Activated CD4-positive, alpha-beta memory T cell treated with anti-CD3 and anti-CD28 coated beads for 36 hours (primary cell): Measurements from ENCODE around the gene RRP9. TPM values are rescaled to one million over a fixed set of nuclear protein-coding genes. Genes with fewer than 3 reads are reported as not detected.

Source experiments
- CTCF ChIA-PET: fragments of 350-600 bp; sonication (Branson Sonifier 250); formaldehyde crosslinking; loops from one replicate; lab custom pipeline; 2021; ENCODE audit warnings: antibody characterized with exemption, inconsistent platforms; lab: Charles Lee
- POLR2A ChIA-PET: fragments of 350-600 bp; sonication (Branson Sonifier 250); formaldehyde crosslinking; loops from one replicate; lab custom pipeline; 2021; ENCODE audit warnings: antibody characterized with exemption; lab: Charles Lee
- DNase-seq: peaks from one replicate; pipeline ENCODE4 v3.0.0-alpha.2; 2020
- H3K27ac Mint-ChIP-seq: one replicate; pipeline ENCODE4 v1.8.0; 2021; ENCODE audit warnings: mixed read lengths
- H3K27me3 Mint-ChIP-seq: one replicate; pipeline ENCODE4 v1.8.0; 2021; ENCODE audit warnings: mixed read lengths
- H3K36me3 Mint-ChIP-seq: one replicate; pipeline ENCODE4 v1.8.0; 2021; ENCODE audit warnings: mixed read lengths
- H3K4me1 Mint-ChIP-seq: one replicate; pipeline ENCODE4 v1.8.0; 2021; ENCODE audit warnings: low read depth, mixed read lengths
- H3K4me3 Mint-ChIP-seq: one replicate; pipeline ENCODE4 v1.8.0; 2021; ENCODE audit warnings: mild to moderate bottlenecking, mixed read lengths
- H3K9me3 Mint-ChIP-seq: one replicate; pipeline ENCODE4 v1.8.0; 2021; ENCODE audit warnings: mixed read lengths
- intact Hi-C: fragments of 100-400 bp; cut with micrococcal nuclease; formaldehyde crosslinking; loops from one replicate; pipeline ENCODE4 v1.15.1; 2023
- total RNA-seq, 2 experiments: library from RNA; stranded (reverse); gene quantifications; one replicate each; pipeline ENCODE4 v1.2.3, GENCODE V29; 2021

The RRP9 gene
- total RNA-seq, 2 experiments from 2014 or later = 32.3 to 35.4 TPM

DNA sequence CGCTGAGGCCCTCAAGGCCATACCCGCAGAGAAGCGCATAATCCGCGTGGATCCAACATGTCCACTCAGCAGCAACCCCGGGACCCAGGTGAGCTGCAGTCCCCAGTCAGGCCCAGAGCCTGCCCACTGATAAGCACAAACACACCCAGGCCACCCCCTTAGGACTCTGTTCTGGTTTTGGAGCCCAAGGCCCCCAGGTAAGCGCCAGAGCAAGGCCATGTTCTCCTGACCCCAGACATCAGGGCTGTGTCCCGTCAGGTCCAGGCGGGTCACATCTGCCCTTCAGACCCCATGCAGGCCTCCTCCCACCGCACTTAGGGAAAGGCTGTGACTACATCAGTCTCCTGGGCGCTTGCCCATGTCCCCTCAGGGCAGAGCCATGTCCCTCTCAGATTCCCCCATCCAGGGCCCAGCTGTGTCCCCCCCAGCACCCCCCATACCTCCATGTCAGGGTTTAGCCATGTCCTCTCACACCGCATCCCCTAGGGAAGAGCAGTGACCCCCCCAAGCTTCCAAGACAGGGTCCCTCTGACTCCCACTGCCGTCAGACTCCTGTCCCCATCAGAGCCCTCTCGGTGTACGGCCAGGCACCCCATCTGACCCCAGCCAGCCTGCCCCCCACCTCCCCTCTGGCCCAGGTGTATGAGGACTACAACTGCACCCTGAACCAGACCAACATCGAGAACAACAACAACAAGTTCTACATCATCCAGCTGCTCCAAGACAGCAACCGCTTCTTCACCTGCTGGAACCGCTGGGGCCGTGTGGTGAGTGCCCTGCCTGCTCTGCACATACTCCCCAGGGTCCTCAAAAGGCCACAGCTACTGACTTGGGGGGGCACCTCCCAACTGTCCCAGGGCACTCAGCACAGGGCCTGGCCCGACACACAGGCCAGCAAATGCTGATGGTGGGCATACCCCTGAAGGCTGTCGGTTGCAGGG is 2.0 kb upstream of the RRP9 start:
- no peak for DNase-seq
- Mint-ChIP-seq H3K4me1 (peaks cover 29% of the 10 kb centered on the region), H3K4me3 (no peak overlapping the region), H3K27me3 (no peaks in the 10 kb centered on the region), H3K36me3 (no peaks in the 10 kb centered on the region), H3K9me3 (no peaks in the 10 kb centered on the region), H3K27ac (peak overlapping the region; percentile 83)
- intact Hi-C loops = loop anchor here (2.0 to 10.0 kb wide), 3 partner anchors 179 to 445 kb away; partner anchors contain the start of gene TEX264
- CTCF ChIA-PET = interaction anchor here (1.0 to 3.1 kb wide), 8 partner anchors 8 to 202 kb away, joined by 3 to 64 read pairs (median 8); partner anchors contain the start of genes ABHD14A, ABHD14B, ACY1 and GPR62
- POLR2A ChIA-PET = interaction anchor here (0.7 to 3.9 kb wide), 5 partner anchors 28 to 444 kb away, joined by 3 to 20 read pairs (median 4); partner anchors contain the start of genes ABHD14A, ABHD14B, DCAF1 and RPL29

DNA sequence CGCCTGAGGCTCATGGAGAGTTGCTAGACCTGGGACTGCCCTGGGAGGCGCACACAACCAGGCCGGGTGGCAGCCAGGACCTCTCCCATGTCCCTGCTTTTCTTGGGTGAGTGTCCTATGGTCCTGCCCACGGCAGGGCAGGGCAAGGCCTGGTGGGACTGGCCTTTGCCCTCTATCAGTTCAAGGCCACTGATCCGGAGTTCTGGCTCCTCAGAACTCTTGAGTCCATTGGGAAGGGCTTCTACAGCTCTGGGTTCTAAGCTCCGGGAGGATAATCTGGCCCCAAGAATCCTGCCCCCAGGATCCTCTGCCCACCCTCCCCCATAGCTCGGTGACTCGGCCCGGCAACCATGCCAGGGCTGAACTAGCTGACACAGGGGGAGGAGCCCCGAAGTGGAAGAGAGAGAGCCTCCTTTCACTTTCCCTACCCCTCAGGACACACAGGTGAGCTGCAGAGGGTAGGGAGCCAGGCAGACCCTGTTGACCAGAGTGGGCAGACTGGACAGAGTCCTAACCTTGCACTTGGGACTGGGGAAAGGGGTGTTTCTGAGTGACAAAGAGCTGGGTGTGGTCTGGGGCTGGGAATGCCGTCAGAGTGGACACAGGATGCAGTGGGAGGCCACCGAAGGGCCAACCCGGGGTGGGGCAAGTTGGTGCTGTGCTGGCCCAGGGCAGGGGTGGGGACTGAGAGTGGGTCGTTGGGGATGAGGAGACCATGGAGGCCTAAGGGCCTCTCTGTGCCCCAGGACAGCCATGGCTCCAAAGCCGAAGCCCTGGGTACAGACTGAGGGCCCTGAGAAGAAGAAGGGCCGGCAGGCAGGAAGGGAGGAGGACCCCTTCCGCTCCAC is 1.1 kb upstream of the RRP9 start:
- peaks cover 29% of the 10 kb centered on the region for H3K4me1 Mint-ChIP-seq
- peak; percentile 78 for DNase-seq
- intact Hi-C loops = loop anchor here (1.0 to 10.0 kb wide), 10 partner anchors 31 to 552 kb away; partner anchors contain the start of genes ABHD14B, POC1A, RBM15B and TEX264
- POLR2A ChIA-PET = interaction anchor here (0.7 to 3.9 kb wide), 7 partner anchors 10 to 443 kb away, joined by 3 to 20 read pairs (median 4); partner anchors contain the start of genes ABHD14A, ABHD14B, ACY1 and DCAF1
- no peaks in the 10 kb centered on the region for H3K27me3 Mint-ChIP-seq
- H3K4me3 Mint-ChIP-seq = peak overlapping the region; percentile 87
- H3K27ac Mint-ChIP-seq = peak overlapping the region; percentile 83
- no peaks in the 10 kb centered on the region for H3K9me3 Mint-ChIP-seq
- peaks cover 6% of the 10 kb centered on the region for H3K36me3 Mint-ChIP-seq
- CTCF ChIA-PET = interaction anchor here (0.6 to 3.1 kb wide), 14 partner anchors 9 to 517 kb away, joined by 3 to 64 read pairs (median 7); partner anchors contain the start of genes ABHD14A, ABHD14B, ACY1 and GPR62

DNA sequence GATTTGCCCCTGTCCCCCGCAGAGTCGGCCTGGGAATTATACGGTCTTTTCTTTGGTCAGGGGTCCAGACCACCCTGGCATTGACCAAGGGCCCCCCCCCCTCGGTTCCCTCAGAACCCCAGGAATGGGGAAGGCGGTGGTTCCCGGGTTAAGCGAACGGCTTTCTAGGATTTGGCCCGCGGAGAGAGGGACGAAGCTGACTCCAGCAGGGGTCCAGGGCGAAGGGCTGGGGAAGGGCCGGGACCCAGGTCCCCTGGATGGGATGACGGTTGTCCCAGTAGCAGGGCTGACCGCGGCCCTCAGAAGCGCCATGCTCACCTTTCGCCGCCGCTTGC is 274 bp downstream of the RRP9 start:
- Mint-ChIP-seq H3K36me3 (peaks cover 16% of the 10 kb centered on the region), H3K4me1 (peaks cover 29% of the 10 kb centered on the region), H3K27ac (peak overlapping the region; percentile 59), H3K27me3 (no peaks in the 10 kb centered on the region), H3K9me3 (no peaks in the 10 kb centered on the region), H3K4me3 (peak overlapping the region; percentile 87)
- intact Hi-C loops = loop anchor here (5.0 to 10.0 kb wide), 2 partner anchors 181 to 267 kb away; partner anchors contain the start of gene TEX264
- DNase-seq = no peak
- ChIA-PET POLR2A (interaction anchor here (0.7 to 3.9 kb wide), 8 partner anchors 9 to 116 kb away, joined by 3 to 20 read pairs (median 4); partner anchors contain the start of genes ABHD14A, ABHD14B, ACY1 and RPL29), CTCF (interaction anchor here (0.6 to 3.1 kb wide), 20 partner anchors 8 to 505 kb away, joined by 3 to 64 read pairs (median 7); partner anchors contain the start of genes ABHD14A, ABHD14B, ACY1 and DUSP7)

DNA sequence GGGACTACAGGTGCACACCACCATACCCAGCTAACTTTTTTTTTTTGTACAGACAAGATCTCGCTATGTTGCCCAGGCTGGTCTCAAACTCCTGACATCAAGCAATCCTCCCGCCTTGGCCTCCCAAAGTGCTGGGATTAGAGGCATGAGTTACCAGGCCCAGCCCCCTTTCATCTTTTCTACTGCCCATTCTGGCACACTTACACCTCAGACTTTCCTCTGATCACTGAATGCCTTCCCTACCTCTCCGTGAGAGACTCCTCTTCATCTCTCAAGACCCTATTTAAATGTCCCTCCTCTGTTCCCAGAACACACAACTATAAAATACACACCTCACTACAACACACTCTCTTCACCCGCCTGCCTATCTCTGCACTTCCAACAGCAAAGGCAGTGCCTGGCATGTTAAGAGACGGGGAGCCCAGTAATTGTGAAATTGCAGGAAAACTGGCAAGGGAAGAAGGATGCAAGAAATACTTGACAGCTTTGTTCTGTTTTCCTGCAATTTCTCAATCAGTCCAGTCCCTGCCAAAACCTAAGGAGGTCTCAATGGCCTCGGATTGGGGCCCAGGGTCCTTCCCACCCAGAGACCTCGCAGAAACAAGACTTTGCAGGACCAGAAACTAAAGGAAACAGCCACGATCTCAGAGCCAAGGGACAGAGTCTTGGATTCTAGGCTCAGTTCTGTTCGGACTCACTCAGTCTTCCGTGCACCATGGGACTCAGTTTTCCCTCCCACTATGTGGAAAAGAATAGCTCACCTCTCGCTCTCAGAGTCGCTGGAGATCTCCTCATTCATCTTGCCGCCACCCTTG is 849 bp downstream of the RRP9 start:
- Mint-ChIP-seq H3K36me3 (peaks cover 16% of the 10 kb centered on the region), H3K9me3 (no peaks in the 10 kb centered on the region), H3K4me1 (peaks cover 29% of the 10 kb centered on the region), H3K27me3 (no peaks in the 10 kb centered on the region), H3K4me3 (peak overlapping the region; percentile 87), H3K27ac (peak overlapping the region; percentile 59)
- CTCF ChIA-PET = interaction anchor here (0.6 to 3.1 kb wide), 20 partner anchors 8 to 505 kb away, joined by 3 to 64 read pairs (median 7); partner anchors contain the start of genes ABHD14A, ABHD14B, ACY1 and DUSP7
- POLR2A ChIA-PET = interaction anchor here (0.7 to 3.9 kb wide), 8 partner anchors 8 to 116 kb away, joined by 3 to 20 read pairs (median 4); partner anchors contain the start of genes ABHD14A, ABHD14B, ACY1 and RPL29
- intact Hi-C loops = loop anchor here (5.0 to 10.0 kb wide), 2 partner anchors 181 to 266 kb away; partner anchors contain the start of gene TEX264
- no peak for DNase-seq

DNA sequence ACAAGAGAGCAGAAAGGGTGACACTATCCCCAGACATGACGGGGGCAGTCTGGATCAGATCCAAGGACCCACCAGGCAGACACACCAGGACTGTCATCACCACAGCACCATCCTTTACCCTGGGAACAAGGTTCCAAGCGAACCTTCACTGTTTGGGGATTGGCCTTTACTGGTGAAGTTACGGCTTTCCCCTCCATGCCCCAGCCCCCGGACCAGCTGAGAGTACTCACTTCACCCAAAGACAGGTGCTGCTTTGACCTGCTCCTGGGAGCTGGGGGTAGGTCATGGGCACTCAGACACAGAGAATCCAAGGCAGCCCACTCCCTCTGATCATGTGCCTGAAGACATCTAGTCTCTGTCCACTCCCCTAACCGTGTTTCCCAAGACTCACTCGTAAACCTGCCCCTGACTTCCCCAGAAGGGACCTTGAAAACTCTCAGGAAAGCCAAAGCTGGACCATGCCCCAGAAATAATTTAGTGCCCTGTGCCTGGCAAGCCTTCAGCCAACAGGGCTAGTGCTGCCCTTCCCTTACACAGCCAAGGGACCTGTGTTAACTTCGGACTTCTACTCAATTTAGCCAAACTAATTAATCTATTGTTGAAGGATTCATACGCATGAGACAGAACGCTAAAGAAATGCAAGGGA is 2.8 kb downstream of the RRP9 start:
- intact Hi-C loops = no loop called here
- Mint-ChIP-seq H3K27me3 (no peaks in the 10 kb centered on the region), H3K36me3 (peaks cover 26% of the 10 kb centered on the region), H3K4me3 (no peak overlapping the region), H3K4me1 (peaks cover 29% of the 10 kb centered on the region), H3K27ac (no peak overlapping the region), H3K9me3 (no peaks in the 10 kb centered on the region)
- ChIA-PET POLR2A (no interaction called here), CTCF (interaction anchor here (1.2 kb wide), 1 partner anchor 43 kb away, joined by 3 read pairs; no protein-coding TSS in a partner anchor)
- no peak for DNase-seq

DNA sequence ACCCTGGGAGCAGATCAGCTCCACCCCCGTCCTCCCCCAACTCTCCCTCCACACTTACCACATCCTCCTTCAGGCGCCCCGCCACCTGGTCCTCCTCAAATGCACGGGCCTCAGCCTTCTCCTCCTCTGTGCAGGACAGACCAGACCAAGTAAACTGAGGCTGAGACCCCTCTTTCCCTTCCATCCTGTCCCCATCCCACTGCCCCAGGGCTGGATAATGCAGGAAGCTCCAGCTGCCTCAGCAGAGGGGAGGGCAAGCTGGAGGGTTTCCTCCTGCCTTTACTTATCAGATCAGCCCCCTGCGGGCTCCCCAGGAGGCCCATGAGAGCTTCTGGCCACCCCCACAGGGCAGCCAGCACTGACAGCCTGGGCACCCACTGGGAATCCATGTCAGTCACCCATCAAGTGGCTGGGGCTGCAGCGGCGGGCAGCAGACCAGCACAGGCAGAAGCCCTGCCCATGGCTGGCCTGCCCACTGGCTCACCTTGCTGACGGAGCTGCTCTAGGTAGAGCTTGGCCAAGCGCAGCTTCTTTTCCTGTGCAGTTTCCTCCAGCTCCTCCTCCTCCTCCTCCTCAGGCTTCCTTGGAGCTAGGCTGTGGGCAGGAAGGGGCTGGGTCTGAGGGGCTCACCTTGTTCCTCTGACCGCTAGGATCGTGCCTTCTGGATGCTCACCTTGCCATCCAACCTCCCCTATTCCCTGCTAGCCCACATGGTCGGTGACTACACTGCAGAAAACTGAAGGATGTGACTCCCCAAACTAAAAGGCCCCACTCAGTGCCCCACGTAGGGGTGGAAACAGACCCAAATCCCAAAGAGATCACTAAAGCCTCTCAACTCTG is 3.9 kb downstream of the RRP9 start:
- H3K27ac Mint-ChIP-seq = no peak overlapping the region
- H3K36me3 Mint-ChIP-seq = peaks cover 29% of the 10 kb centered on the region
- intact Hi-C loops = no loop called here
- H3K27me3 Mint-ChIP-seq = no peaks in the 10 kb centered on the region
- ChIA-PET POLR2A (no interaction called here), CTCF (no interaction called here)
- DNase-seq = no peak
- peaks cover 25% of the 10 kb centered on the region for H3K4me1 Mint-ChIP-seq
- H3K4me3 Mint-ChIP-seq = no peak overlapping the region
- no peaks in the 10 kb centered on the region for H3K9me3 Mint-ChIP-seq

DNA sequence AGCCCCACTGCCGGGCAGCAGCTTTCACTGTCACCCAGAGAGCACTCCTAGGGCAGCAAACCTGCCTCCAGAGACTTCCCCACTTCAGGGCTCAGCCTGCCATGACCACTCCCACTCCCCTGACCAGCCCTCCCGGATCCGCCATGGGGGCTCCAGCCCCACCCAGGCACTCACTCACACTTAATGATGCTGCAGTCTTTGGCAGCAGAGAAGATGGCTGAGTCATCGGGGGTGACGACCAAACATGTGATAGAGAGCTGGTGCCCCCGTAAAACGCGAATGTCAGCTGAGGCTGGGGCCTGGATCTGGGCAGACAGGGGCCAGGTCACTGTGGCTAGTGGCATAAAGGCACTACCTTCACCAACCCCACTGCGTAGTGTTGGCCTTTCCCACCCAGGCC is 4.7 kb downstream of the RRP9 start:
- no peak for DNase-seq
- Mint-ChIP-seq H3K4me3 (no peak overlapping the region), H3K36me3 (peaks cover 31% of the 10 kb centered on the region), H3K4me1 (peaks cover 22% of the 10 kb centered on the region), H3K9me3 (no peaks in the 10 kb centered on the region), H3K27ac (no peak overlapping the region), H3K27me3 (no peaks in the 10 kb centered on the region)
- CTCF ChIA-PET = interaction anchor here (1.2 kb wide), 1 partner anchor 255 kb away, joined by 3 read pairs; no protein-coding TSS in a partner anchor
- intact Hi-C loops = no loop called here
- POLR2A ChIA-PET = no interaction called here

DNA sequence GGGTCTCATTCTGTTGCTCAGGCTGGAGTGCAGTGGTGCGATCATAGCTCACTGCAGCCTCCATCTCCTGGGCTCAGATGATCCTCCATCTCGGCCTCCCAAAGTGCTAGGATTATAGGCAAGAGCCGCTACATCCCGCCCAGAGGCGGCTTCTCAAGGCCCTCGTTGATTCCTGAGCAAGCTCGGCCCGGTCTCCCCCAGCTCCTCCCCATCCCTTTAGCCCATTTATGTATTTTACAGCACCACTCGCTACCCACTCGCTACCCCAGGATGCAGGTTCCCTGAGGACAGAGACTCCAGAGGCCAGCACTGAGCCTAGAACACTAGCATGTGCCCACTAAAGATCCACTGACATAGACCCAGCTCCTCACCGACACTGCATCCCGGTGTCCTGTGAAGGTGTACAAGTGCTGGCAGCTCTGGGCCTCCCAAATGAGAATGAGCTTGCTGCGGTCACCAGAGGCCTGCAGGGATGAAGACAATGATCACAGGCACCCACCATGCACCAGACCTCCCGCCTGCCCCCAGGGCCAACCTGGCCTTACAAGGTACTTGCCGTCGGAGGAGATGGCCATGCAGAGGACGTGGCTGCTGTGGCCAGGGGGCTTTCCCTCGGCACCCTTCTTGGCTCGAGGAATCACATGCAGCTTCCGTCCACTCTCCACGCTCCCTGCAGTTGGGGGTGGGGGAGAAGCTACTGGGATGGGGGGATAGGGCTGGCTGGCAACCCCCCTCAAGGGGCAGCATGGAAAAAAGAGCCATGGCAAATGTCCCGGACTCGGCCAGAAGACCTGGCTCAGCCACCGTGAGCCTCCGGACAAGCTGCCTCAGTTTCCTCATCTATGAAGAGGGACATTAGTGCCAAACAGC is 5.6 kb downstream of the RRP9 start:
- no peak overlapping the region for H3K27ac Mint-ChIP-seq
- H3K9me3 Mint-ChIP-seq = no peaks in the 10 kb centered on the region
- DNase-seq = no peak
- H3K27me3 Mint-ChIP-seq = no peaks in the 10 kb centered on the region
- intact Hi-C loops = no loop called here
- CTCF ChIA-PET = interaction anchor here (0.6 to 1.2 kb wide), 2 partner anchors 207 to 254 kb away, joined by 3 read pairs; no protein-coding TSS in a partner anchor
- peaks cover 37% of the 10 kb centered on the region for H3K36me3 Mint-ChIP-seq
- POLR2A ChIA-PET = no interaction called here
- H3K4me1 Mint-ChIP-seq = peaks cover 20% of the 10 kb centered on the region
- no peak overlapping the region for H3K4me3 Mint-ChIP-seq
